Measurements from ENCODE around the gene GPS1. TPM values are rescaled to one million over a fixed set of nuclear protein-coding genes. Genes with fewer than 3 reads are reported as not detected.
A peak's percentile ranks its signal among the peaks of the same experiment; 100 is the strongest.

Gene GPS1
- total RNA-seq, 6 donors from 2014 or later = 55.2 to 147 (median 108) TPM

DNA sequence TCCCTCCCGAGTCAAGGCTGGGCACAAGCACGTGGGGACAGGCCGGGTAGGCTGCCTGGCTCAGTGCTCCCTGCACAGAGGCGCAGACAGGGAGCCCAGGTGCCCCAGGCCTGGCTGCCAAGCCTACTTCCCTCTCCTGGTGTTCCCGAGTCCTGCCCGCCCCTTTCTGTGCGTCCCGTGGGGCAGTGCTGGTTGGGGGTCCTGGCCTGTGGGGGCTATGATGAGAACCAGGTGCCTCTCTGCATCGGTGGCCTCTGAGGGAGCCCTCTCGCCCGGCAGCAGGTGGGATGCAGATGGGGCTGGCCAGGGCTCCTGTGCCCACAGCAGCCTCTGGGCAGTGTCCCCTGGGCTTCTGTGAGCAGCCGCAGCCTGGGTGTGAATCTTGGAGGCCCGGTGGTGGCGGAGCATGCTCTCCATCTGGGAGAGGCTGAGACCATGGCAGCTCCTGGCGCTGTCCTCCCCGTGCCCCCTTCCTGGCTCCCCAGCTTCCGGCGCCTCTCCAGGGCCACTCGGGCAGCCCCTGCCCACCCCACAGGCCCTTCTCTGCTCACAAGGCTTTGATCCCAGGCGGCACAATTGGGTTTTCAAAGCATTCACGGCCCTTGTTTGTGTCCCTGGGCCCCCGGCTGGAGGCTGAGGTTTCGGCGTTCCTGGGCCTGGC, 36.3 kb upstream of the GPS1 start:
- WGBS, 2 donors = 74 to 78% methylated on average over 11 to 23 of the region's 24 CpGs
- no peak for ATAC-seq (ENCODE audit: low FRiP score in 2 of 2)

DNA sequence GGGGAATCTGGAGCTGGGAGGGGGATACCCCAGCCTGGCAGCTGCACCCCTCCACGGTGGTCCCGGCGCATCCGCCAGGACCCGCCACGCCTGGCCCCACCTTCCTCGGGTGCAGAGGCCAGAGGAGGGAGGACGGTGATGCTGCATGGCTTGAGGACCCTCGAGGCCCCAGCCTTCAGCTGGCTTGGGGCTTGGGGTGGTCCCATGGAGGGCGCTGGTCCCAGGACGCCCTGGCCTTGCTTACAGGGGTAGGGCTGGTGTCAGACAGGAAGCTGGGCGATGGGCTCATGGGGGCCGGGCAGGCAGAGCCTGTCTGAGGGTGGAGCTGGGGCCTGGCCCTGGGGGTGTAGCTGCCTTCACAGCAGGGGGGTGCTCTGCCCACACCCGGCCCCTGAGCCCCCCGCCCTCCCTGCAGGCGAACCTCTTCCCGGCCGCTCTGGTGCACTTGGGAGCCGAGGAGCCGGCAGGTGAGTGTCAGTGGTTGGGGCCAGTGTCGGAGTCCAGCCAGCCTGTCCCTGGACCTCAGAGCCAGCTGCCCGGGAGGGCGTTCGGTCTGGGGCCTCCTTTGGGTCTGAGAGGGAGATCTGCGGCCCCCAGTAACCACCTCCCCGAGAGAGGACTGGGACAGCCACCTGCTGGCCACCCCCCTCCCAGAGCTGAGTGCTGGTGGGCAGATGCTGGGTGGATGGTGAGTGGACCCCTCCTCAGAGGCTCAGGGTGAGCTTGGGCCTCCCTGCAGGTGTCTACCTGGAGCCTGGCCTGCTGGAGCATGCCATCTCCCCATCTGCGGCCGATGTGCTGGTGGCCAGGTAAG, 35.4 kb upstream of the GPS1 start:
- no peaks in the 10 kb centered on the region for H3K9me3 ChIP-seq
- TF ChIP-seq, protein P1, sequence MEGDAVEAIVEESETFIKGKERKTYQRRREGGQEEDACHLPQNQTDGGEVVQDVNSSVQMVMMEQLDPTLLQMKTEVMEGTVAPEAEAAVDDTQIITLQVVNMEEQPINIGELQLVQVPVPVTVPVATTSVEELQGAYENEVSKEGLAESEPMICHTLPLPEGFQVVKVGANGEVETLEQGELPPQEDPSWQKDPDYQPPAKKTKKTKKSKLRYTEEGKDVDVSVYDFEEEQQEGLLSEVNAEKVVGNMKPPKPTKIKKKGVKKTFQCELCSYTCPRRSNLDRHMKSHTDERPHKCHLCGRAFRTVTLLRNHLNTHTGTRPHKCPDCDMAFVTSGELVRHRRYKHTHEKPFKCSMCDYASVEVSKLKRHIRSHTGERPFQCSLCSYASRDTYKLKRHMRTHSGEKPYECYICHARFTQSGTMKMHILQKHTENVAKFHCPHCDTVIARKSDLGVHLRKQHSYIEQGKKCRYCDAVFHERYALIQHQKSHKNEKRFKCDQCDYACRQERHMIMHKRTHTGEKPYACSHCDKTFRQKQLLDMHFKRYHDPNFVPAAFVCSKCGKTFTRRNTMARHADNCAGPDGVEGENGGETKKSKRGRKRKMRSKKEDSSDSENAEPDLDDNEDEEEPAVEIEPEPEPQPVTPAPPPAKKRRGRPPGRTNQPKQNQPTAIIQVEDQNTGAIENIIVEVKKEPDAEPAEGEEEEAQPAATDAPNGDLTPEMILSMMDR (IDR thresholded peaks at IDR 0.05) = no peak
- TF ChIP-seq POLR2AphosphoS5 (IDR thresholded peaks at IDR 0.05) (no peak), EP300 (IDR thresholded peaks at IDR 0.05) (no peak)
- no peak for ATAC-seq (ENCODE audit: low FRiP score in 2 of 2)
- no peak overlapping the region for H3K4me3 ChIP-seq
- DNase-seq = peak in 1 of 2 donors; percentile 72
- H3K27ac ChIP-seq = peak overlapping the region in 2 of 4 donors; percentile 17 to 26
- H3K4me1 ChIP-seq = peaks cover 4 to 65% (median 34%) of the 10 kb centered on the region in 4 donors
- H3K27me3 ChIP-seq = no peaks in the 10 kb centered on the region
- WGBS, 2 donors = 71 to 80% methylated on average over 17 of the region's 28 CpGs
- peaks cover 0 to 30% (median 6%) of the 10 kb centered on the region in 4 donors for H3K36me3 ChIP-seq

More for the DNA sequence above, 36.3 kb upstream of the GPS1 start:
- TF ChIP-seq POLR2A (IDR thresholded peaks at IDR 0.05) (no peak), EP300 (IDR thresholded peaks at IDR 0.05) (no peak), POLR2AphosphoS5 (IDR thresholded peaks at IDR 0.05) (no peak)
- TF ChIP-seq, protein P1 (IDR thresholded peaks at IDR 0.05) = no peak
- DNase-seq = peak in 1 of 2 donors; percentile 70
- H3K27me3 ChIP-seq = no peaks in the 10 kb centered on the region
- peaks cover 0 to 59% (median 30%) of the 10 kb centered on the region in 4 donors for H3K4me1 ChIP-seq
- H3K36me3 ChIP-seq = peaks cover 0 to 31% (median 7%) of the 10 kb centered on the region in 4 donors
- peak overlapping the region in 2 of 4 donors; percentile 82 to 91 for H3K27ac ChIP-seq
- no peaks in the 10 kb centered on the region for H3K9me3 ChIP-seq
- no peak overlapping the region for H3K4me3 ChIP-seq

DNA sequence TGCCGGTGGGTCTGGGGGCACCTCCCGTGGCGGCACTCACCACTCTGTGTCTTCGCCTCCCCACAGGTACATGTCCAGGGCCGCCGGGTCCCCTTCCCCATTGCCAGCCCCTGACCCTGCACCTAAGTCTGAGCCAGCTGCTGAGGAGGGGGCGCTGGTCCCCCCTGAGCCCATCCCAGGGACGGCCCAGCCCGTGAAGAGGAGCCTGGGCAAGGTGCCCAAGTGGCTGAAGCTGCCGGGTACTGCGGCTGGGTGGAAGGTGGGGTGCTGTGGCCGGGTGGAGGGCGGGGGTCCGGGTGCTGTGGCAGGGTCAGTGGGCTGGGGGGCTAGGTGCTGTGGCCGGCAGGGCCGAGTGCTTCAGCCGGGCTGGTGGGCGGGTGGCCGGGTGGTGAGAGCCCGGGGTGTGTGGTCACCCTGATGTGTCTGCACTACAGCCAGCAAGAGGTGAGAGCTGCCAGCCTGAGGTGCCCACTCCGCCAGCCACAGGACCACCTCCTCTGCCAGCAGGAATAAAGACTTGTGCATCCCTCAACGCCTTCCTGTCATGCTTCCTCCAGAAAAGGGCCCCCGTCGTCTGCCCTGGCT, 34.7 kb upstream of the GPS1 start:
- 81 to 83% methylated on average over 15 to 21 of the region's 24 CpGs for WGBS, 2 donors
- H3K4me1 ChIP-seq = peaks cover 11 to 68% (median 39%) of the 10 kb centered on the region in 4 donors
- no peaks in the 10 kb centered on the region for H3K9me3 ChIP-seq
- no peak overlapping the region for H3K4me3 ChIP-seq
- peak overlapping the region in 2 of 4 donors; percentile 17 to 26 for H3K27ac ChIP-seq
- H3K27me3 ChIP-seq = no peaks in the 10 kb centered on the region
- TF ChIP-seq EP300 (IDR thresholded peaks at IDR 0.05) (no peak), POLR2AphosphoS5 (IDR thresholded peaks at IDR 0.05) (no peak), POLR2A (IDR thresholded peaks at IDR 0.05) (no peak)
- TF ChIP-seq, protein P1 (IDR thresholded peaks at IDR 0.05) = no peak
- DNase-seq (peak in 1 of 2 donors; percentile 80), ATAC-seq (ENCODE audit: low FRiP score in 2 of 2) (no peak)
- H3K36me3 ChIP-seq = peaks cover 0 to 23% (median 5%) of the 10 kb centered on the region in 4 donors

DNA sequence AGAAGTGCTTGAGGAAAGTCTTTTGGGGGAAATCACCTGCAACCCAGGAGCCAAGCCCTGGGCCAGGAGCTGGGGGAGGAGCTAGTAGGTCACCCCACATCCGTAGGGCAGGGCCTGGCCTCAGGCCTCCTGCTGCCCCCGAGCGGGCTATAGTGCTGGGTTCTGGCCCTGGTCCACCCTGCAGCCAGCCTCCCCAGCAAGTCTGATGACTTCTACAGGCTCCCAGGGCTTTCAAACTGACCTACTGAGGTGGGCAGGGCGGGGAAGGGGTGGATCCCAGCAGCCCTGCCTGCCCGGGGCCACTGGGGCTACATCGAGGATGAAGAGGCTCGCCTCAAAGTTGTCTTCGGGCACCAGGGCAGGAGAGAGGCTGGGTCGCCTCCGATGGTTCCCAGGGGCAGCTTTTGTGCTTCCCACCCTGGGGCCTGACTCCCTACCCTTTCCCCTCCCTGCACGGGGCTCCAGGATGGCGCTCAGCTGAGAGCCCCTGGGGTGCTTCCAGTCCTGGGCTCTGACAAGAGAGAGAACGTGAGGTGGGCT, 34.0 kb upstream of the GPS1 start:
- H3K36me3 ChIP-seq = peaks cover 0 to 21% (median 2%) of the 10 kb centered on the region in 4 donors
- no peak overlapping the region for H3K4me3 ChIP-seq
- H3K9me3 ChIP-seq = no peaks in the 10 kb centered on the region
- WGBS, 2 donors = 66% methylated on average over 13 of the region's 13 CpGs; no CpG with 5 or more reads in 1 of the 2 donors
- peak overlapping the region in 2 of 4 donors; percentile 17 to 54 for H3K27ac ChIP-seq
- DNase-seq (peak; percentile 55 to 84), ATAC-seq (ENCODE audit: low FRiP score in 2 of 2) (no peak)
- H3K4me1 ChIP-seq = peaks cover 13 to 66% (median 40%) of the 10 kb centered on the region in 4 donors
- no peaks in the 10 kb centered on the region for H3K27me3 ChIP-seq
- TF ChIP-seq POLR2A (IDR thresholded peaks at IDR 0.05) (no peak), EP300 (IDR thresholded peaks at IDR 0.05) (no peak), POLR2AphosphoS5 (IDR thresholded peaks at IDR 0.05) (no peak)
- TF ChIP-seq, protein P1 (IDR thresholded peaks at IDR 0.05) = no peak
